MCF 10A (cell line): ENCODE measurements around the gene DCTN2. TPM values are rescaled to one million over a fixed set of nuclear protein-coding genes. Genes with fewer than 3 reads are reported as not detected.

Source experiments
- BruUV-seq: library from RNA; stranded (reverse); fragments of 400-500 nt; replicated peaks from 2 replicates; lab custom pipeline; 2021; lab: Mats Ljungman, UMichigan
- CTCF ChIA-PET: fragments of 300-600 bp; sonication (Branson Sonifier 250); formaldehyde crosslinking; extraction: SDS; loops from one replicate; lab custom pipeline; 2021; ENCODE audit warnings: antibody characterized with exemption, inconsistent platforms; lab: Yijun Ruan, JAX
- POLR2A ChIA-PET: fragments of 300-600, 350-650 bp; sonication (Branson Sonifier 250); formaldehyde crosslinking; extraction: SDS; loops from one replicate; lab custom pipeline; 2020; ENCODE audit warnings: antibody characterized with exemption, inconsistent platforms; lab: Yijun Ruan, JAX
- DNase-seq: peaks from one replicate; pipeline ENCODE4 v3.0.0-alpha.2; 2018; ENCODE audit not compliant: unreplicated experiment
- H3K27ac Mint-ChIP-seq: one replicate; pipeline ENCODE4 v1.8.0; 2022; ENCODE audit warnings: mild to moderate bottlenecking, low read depth, mixed read lengths; ENCODE audit not compliant: unreplicated experiment
- H3K27me3 Mint-ChIP-seq: one replicate; pipeline ENCODE4 v1.8.0; 2022; ENCODE audit warnings: mixed read lengths; ENCODE audit not compliant: insufficient read depth, unreplicated experiment
- H3K36me3 Mint-ChIP-seq: one replicate; pipeline ENCODE4 v1.8.0; 2022; ENCODE audit warnings: mild to moderate bottlenecking, moderate library complexity, mixed read lengths; ENCODE audit not compliant: insufficient read depth, unreplicated experiment
- H3K4me1 Mint-ChIP-seq: one replicate; pipeline ENCODE4 v1.8.0; 2022; ENCODE audit warnings: mixed read lengths; ENCODE audit not compliant: insufficient read depth, unreplicated experiment
- H3K4me3 Mint-ChIP-seq: one replicate; pipeline ENCODE4 v1.8.0; 2022; ENCODE audit warnings: mild to moderate bottlenecking, moderate library complexity, mixed read lengths; ENCODE audit not compliant: unreplicated experiment
- H3K9me3 Mint-ChIP-seq: one replicate; pipeline ENCODE4 v1.8.0; 2022; ENCODE audit warnings: mixed read lengths; ENCODE audit not compliant: unreplicated experiment
- CTCF ChIP-seq: fragments of 200-600 bp; IDR thresholded peaks from one replicate; pipeline ENCODE4 v1.8.0; 2022; ENCODE audit warnings: antibody characterized with exemption, mild to moderate bottlenecking; ENCODE audit not compliant: unreplicated experiment
- intact Hi-C: fragments of 100-400 bp; cut with micrococcal nuclease; formaldehyde crosslinking; loops from 2 replicates; pipeline ENCODE4 v1.14.1; 2022
- total RNA-seq: library from RNA; stranded (reverse); gene quantifications from 2 replicates; pipeline ENCODE4 v1.2.3, GENCODE V29; 2022

Gene DCTN2
- total RNA-seq, 1 experiment from 2014 or later, result 149 TPM

- peak overlapping the region; percentile 10 for H3K27ac Mint-ChIP-seq
- no TSS peak for BruUV-seq
- intact Hi-C loops, result no loop called here
- peaks cover 72% of the 10 kb centered on the region for H3K36me3 Mint-ChIP-seq
- POLR2A ChIA-PET, result interaction anchor here (0.6 to 3.0 kb wide), 7 partner anchors 7 to 67 kb away, joined by 4 to 34 read pairs (median 7); partner anchors contain the start of genes DCTN2 and PIP4K2C
- no peaks in the 10 kb centered on the region for H3K9me3 Mint-ChIP-seq
- CTCF ChIA-PET, result interaction anchor here (0.6 to 1.5 kb wide), 6 partner anchors 7 to 206 kb away, joined by 3 to 6 read pairs (median 4); no protein-coding TSS in a partner anchor
- TF ChIP-seq CTCF, result no peak
- peak overlapping the region; percentile 90 for H3K4me3 Mint-ChIP-seq
- no peak for DNase-seq
- no peaks in the 10 kb centered on the region for H3K27me3 Mint-ChIP-seq
- peaks cover 15% of the 10 kb centered on the region for H3K4me1 Mint-ChIP-seq
Observed at GRCh38 chr12:57524814-57525614, 22.0 kb downstream of the DCTN2 start.

GRCh38 chr12:57523706-57524614 is 23.0 kb downstream of the DCTN2 start:
- H3K9me3 Mint-ChIP-seq, result no peaks in the 10 kb centered on the region
- no TSS peak for BruUV-seq
- no peaks in the 10 kb centered on the region for H3K27me3 Mint-ChIP-seq
- peak overlapping the region; percentile 10 for H3K27ac Mint-ChIP-seq
- TF ChIP-seq CTCF, result no peak
- peaks cover 21% of the 10 kb centered on the region for H3K4me1 Mint-ChIP-seq
- ChIA-PET CTCF (interaction anchor here (0.5 to 1.5 kb wide), 8 partner anchors 8 to 203 kb away, joined by 3 to 6 read pairs (median 4); no protein-coding TSS in a partner anchor), POLR2A (interaction anchor here (0.7 to 3.0 kb wide), 15 partner anchors 8 to 413 kb away, joined by 3 to 34 read pairs (median 5); partner anchors contain the start of genes CYP27B1, DCTN2, MARS1 and OS9)
- peaks cover 72% of the 10 kb centered on the region for H3K36me3 Mint-ChIP-seq
- no peak for DNase-seq
- intact Hi-C loops, result no loop called here
- H3K4me3 Mint-ChIP-seq, result peak overlapping the region; percentile 90

- H3K27ac Mint-ChIP-seq, result peak overlapping the region; percentile 10
- no peak for TF ChIP-seq CTCF
- peak overlapping the region; percentile 90 for H3K4me3 Mint-ChIP-seq
- ChIA-PET CTCF (interaction anchor here (0.5 to 1.5 kb wide), 4 partner anchors 9 to 47 kb away, joined by 3 to 6 read pairs (median 4); no protein-coding TSS in a partner anchor), POLR2A (interaction anchor here (0.7 to 3.0 kb wide), 14 partner anchors 8 to 412 kb away, joined by 3 to 34 read pairs (median 4); partner anchors contain the start of genes CYP27B1, DCTN2, MARS1 and OS9)
- intact Hi-C loops, result loop anchor here (1.0 kb wide), 1 partner anchor 24 kb away; the partner anchor contains the start of gene DCTN2
- peaks cover 73% of the 10 kb centered on the region for H3K36me3 Mint-ChIP-seq
- peaks cover 29% of the 10 kb centered on the region for H3K4me1 Mint-ChIP-seq
- BruUV-seq, result TSS peak; percentile 14
- DNase-seq, result peak; percentile 34
- no peaks in the 10 kb centered on the region for H3K27me3 Mint-ChIP-seq
- no peaks in the 10 kb centered on the region for H3K9me3 Mint-ChIP-seq
Observed at GRCh38 chr12:57522887-57523705, 23.9 kb downstream of the DCTN2 start.
